Measurements from ENCODE around the gene CELF1. TPM values are rescaled to one million over a fixed set of nuclear protein-coding genes. Genes with fewer than 3 reads are reported as not detected.

The CELF1 gene
- total RNA-seq, 1 experiment from 2014 or later: 152 TPM

DNA sequence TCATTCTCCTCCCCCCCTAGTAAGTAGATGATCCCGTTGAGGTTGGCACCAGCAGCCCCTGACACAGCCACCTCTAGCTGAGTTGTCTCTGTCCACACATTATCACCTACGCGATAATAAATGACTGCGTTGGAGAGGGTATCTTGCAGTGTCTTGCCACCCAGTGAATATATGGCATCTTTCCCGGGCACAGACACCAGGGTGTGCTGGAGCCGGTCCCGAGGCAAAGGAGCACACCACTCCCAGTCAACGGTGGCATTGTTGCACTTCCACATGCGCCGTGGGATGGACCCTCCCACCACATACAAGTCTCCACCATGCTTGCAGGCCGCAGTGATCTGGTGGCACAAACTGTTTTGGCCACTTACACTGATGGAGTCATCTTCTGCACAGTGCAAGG is 20.4 kb upstream of the CELF1 start:
- Histone ChIP-seq H3K4me3 (ENCODE audit: low read depth, low read length) (no peak overlapping the region), H3K27me3 (replicated peaks; ENCODE audit: control insufficient read depth, insufficient read depth, low read length) (no peaks in the 10 kb centered on the region), H3K9me3 (no peaks in the 10 kb centered on the region), H3K36me3 (ENCODE audit: control insufficient read depth, insufficient read depth, low read length) (peaks cover 2% of the 10 kb centered on the region), H3K4me1 (peaks cover 5% of the 10 kb centered on the region; the same call in 1 of the 2 replicates)
- Mint-ChIP-seq H3K4me3 (ENCODE audit: unreplicated experiment) (no peak overlapping the region), H3K36me3 (ENCODE audit: insufficient read depth, unreplicated experiment) (peaks cover 77% of the 10 kb centered on the region), H3K27ac (ENCODE audit: unreplicated experiment) (no peak overlapping the region), H3K9me3 (ENCODE audit: unreplicated experiment) (no peaks in the 10 kb centered on the region), H3K27me3 (ENCODE audit: insufficient read depth, unreplicated experiment) (no peaks in the 10 kb centered on the region), H3K4me1 (ENCODE audit: low read depth, unreplicated experiment) (no peaks in the 10 kb centered on the region)
- DNase-seq: no peak
- BruUV-seq (replicated peaks): no TSS peak
- ChIA-PET CTCF (no interaction called here), POLR2A (interaction anchor here (1.1 to 1.2 kb wide), 2 partner anchors 8 to 20 kb away, joined by 4 read pairs; partner anchors contain the start of genes CELF1 and PTPMT1)
- TF ChIP-seq, protein P1, sequence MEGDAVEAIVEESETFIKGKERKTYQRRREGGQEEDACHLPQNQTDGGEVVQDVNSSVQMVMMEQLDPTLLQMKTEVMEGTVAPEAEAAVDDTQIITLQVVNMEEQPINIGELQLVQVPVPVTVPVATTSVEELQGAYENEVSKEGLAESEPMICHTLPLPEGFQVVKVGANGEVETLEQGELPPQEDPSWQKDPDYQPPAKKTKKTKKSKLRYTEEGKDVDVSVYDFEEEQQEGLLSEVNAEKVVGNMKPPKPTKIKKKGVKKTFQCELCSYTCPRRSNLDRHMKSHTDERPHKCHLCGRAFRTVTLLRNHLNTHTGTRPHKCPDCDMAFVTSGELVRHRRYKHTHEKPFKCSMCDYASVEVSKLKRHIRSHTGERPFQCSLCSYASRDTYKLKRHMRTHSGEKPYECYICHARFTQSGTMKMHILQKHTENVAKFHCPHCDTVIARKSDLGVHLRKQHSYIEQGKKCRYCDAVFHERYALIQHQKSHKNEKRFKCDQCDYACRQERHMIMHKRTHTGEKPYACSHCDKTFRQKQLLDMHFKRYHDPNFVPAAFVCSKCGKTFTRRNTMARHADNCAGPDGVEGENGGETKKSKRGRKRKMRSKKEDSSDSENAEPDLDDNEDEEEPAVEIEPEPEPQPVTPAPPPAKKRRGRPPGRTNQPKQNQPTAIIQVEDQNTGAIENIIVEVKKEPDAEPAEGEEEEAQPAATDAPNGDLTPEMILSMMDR (IDR thresholded peaks at IDR 0.05; ENCODE audit: insufficient read depth in 1 of 2, low read depth in 1 of 2, low read length in 1 of 2, severe bottlenecking in 1 of 2, unreplicated experiment in 1 of 2): no peak
- intact Hi-C loops (cut with micrococcal nuclease; ENCODE audit: unreplicated experiment): no loop called here

DNA sequence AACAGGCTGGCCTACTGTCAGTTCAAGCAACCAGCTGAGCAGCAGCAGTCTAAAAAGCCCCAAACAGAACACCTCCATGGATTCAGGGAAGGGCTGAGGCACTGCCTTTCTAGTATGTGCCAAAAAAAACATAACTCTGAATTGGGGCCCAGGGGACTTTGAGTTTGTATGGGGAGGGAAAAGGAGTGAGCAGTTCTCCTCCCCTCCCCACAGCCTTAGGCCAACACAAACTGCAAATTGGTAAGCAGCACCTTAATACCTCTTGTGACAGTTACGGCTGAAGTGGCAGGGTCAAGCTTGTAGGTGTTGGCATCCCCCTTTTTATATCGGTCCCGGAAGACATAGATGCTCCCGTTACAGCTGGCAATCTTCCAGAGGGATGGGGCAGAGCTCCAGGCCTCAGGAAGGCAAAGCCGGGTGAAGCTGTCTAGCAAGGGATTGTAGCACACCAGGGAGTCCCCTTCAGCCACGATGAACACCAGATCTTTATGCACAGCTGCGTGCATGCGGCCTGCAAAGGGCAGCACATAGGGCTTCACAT is 19.9 kb upstream of the CELF1 start:
- Histone ChIP-seq H3K27me3 (replicated peaks; ENCODE audit: control insufficient read depth, insufficient read depth, low read length) (no peaks in the 10 kb centered on the region), H3K36me3 (ENCODE audit: control insufficient read depth, insufficient read depth, low read length) (peaks cover 2% of the 10 kb centered on the region), H3K4me1 (peaks cover 3% of the 10 kb centered on the region; the same call in 1 of the 2 replicates), H3K4me3 (ENCODE audit: low read depth, low read length) (no peak overlapping the region), H3K9me3 (no peaks in the 10 kb centered on the region)
- ChIA-PET POLR2A (no interaction called here), CTCF (no interaction called here)
- TF ChIP-seq, protein P1 (IDR thresholded peaks at IDR 0.05; ENCODE audit: insufficient read depth in 1 of 2, low read depth in 1 of 2, low read length in 1 of 2, severe bottlenecking in 1 of 2, unreplicated experiment in 1 of 2): no peak
- Mint-ChIP-seq H3K4me3 (ENCODE audit: unreplicated experiment) (no peak overlapping the region), H3K27ac (ENCODE audit: unreplicated experiment) (no peak overlapping the region), H3K4me1 (ENCODE audit: low read depth, unreplicated experiment) (no peaks in the 10 kb centered on the region), H3K9me3 (ENCODE audit: unreplicated experiment) (no peaks in the 10 kb centered on the region), H3K27me3 (ENCODE audit: insufficient read depth, unreplicated experiment) (no peaks in the 10 kb centered on the region), H3K36me3 (ENCODE audit: insufficient read depth, unreplicated experiment) (peaks cover 77% of the 10 kb centered on the region)
- no peak for DNase-seq
- intact Hi-C loops (cut with micrococcal nuclease; ENCODE audit: unreplicated experiment): no loop called here
- no TSS peak for BruUV-seq (replicated peaks)

DNA sequence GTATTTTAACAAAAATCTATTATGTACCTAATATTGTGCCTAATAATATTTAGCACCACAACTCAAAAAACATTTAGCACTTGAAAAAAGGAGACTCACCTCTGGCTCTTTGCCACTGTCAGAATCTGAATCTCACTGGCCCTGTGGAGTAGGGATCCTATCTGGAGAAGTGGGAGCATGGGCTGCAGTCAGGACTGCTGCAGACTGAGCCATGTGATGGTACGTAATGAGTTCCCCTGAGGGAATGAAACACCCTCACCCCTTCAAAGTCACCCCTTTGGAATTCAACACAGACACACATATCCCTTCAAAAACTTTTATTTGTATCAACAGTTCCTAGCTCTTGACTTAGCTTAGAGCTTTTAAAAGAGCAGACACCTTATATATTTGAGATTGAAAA is 19.0 kb upstream of the CELF1 start:
- Histone ChIP-seq H3K9me3 (no peaks in the 10 kb centered on the region), H3K4me3 (ENCODE audit: low read depth, low read length) (no peak overlapping the region), H3K36me3 (ENCODE audit: control insufficient read depth, insufficient read depth, low read length) (peaks cover 2% of the 10 kb centered on the region), H3K27me3 (replicated peaks; ENCODE audit: control insufficient read depth, insufficient read depth, low read length) (no peaks in the 10 kb centered on the region), H3K4me1 (no peaks in the 10 kb centered on the region)
- POLR2A ChIA-PET: interaction anchor here (0.6 kb wide), 1 partner anchor 110 kb away, joined by 3 read pairs; no protein-coding TSS in a partner anchor
- Mint-ChIP-seq H3K9me3 (ENCODE audit: unreplicated experiment) (no peaks in the 10 kb centered on the region), H3K27me3 (ENCODE audit: insufficient read depth, unreplicated experiment) (no peaks in the 10 kb centered on the region), H3K27ac (ENCODE audit: unreplicated experiment) (no peak overlapping the region), H3K4me3 (ENCODE audit: unreplicated experiment) (no peak overlapping the region), H3K4me1 (ENCODE audit: low read depth, unreplicated experiment) (no peaks in the 10 kb centered on the region), H3K36me3 (ENCODE audit: insufficient read depth, unreplicated experiment) (peaks cover 70% of the 10 kb centered on the region)
- intact Hi-C loops (cut with micrococcal nuclease; ENCODE audit: unreplicated experiment): no loop called here
- no TSS peak for BruUV-seq (replicated peaks)
- CTCF ChIA-PET: no interaction called here
- TF ChIP-seq, protein P1 (IDR thresholded peaks at IDR 0.05; ENCODE audit: insufficient read depth in 1 of 2, low read depth in 1 of 2, low read length in 1 of 2, severe bottlenecking in 1 of 2, unreplicated experiment in 1 of 2): no peak
- no peak for DNase-seq
